ENCODE results near the gene TMEM41B.
"Not testable (repeated sequence)": the region's sequence is repeated elsewhere in the genome, so short reads cannot be mapped to it uniquely, and the experiment has no call there.

TMEM41B gene

DNA sequence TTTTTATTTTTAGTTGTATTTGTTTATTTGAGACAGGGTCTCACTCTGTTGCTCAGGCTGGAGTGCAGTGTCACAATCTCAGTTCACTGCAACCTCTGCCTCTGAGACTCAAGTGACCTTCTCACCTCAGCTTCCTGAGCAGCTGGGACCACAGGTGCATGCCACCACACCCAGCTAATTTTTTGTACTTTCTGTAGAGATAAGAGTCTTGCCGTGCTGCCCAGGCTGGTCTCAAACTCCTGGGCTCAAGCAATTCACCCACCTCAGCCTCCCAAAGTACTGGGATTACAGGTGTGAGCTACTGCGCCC is 53.6 kb downstream of the TMEM41B start:
- not testable (repeated sequence) for DNase-seq (ENCODE audit: low read depth in 2 of 2)

DNA sequence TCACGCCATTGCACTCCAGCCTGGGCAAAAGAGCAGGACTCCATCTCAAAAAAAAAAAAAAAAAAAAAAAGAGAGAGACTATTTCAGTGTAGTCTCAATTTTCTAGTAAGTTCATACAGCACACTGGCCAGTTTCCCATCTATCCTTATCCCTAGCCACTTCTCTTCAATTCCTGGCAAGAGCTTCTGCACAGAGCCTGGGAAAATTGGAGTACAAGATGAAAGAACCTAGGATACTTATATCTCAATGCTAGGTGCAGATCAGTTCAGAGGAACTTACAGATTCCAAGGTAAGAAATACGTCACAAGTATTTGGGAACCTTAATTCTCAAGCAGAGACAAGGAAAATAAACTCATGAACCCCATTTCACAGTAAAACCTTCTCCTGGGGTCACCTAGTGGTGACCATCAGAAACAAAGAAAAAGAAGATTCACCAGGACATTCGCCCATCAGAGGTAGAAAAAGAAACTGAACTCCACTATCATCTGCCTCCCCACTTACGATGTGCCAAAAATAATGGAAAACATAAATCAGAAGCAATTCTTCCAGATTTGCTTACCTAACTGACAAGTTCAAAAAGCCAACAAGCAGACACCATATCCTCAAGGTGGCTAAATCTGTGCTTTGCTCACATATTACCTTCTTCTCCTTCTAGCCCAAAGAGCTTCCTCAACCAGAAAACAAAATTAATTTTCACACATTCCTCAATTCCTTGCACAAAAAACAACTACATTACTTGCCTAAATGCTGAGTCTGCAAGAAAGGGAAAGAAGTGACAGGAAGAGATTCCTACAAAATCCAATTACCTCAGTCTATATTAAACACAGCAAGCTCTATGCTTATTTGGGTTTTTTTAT is 54.2 kb downstream of the TMEM41B start:
- no peak for DNase-seq (ENCODE audit: low read depth in 2 of 2)

DNA sequence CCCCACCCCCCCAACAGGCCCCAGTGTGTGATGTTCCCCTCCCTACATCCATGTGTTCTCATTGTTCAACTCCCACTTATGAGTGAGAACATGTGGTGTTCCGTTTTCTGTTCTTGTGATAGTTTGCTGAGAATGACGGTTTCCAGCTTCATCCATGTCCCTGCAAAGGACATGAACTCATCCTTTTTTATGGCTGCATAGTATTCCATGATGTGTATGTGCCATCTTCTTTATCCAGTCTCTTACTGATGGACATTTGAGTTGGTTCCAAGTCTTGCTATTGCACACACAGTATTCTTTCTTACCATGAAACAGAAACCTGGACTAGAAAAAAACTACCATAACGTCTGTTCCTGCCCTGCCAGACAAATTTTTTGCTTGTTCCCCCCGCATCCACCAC is 56.1 kb downstream of the TMEM41B start:
- not testable (repeated sequence) for DNase-seq (ENCODE audit: low read depth in 2 of 2)

DNA sequence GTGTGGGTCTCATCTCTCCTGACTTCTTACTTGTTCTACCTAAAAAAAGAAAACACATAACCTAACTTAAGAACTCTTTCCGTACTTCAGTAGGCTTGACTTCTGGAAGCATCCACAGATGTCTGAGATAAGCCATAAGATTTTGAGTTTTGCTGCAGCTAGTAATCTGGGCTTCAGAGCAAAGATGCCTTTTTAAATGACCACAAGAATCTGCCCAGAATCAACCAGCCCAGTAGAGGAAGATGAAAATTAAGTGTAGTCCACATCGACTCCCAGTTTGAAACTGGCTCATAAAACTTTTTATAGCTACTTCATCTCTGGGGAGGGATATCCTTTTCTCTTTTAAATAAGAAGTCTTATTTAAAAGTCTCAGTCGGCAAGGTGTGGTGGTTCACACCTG is 60.0 kb downstream of the TMEM41B start:
- DNase-seq (ENCODE audit: low read depth in 2 of 2): no peak

DNA sequence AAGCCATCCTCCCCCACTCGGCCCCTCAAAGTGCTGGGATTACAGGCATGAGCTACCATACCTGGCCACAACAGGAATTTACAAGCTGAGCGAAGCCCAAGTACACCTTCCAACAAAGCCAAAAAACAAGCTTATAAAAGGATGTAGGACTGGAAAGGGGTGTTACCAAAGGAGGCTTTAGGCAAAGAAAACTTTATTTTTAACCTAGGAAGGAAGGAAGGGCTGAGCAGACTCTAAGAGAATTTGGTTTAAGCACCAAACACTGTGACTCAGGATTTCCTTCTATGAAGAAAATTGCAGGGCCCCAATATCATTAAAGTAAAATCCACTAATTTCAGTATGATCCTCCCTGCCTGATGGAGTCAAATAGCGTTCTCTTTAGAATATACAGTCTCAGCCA is 61.3 kb downstream of the TMEM41B start:
- no peak for DNase-seq (ENCODE audit: low read depth in 2 of 2)

DNA sequence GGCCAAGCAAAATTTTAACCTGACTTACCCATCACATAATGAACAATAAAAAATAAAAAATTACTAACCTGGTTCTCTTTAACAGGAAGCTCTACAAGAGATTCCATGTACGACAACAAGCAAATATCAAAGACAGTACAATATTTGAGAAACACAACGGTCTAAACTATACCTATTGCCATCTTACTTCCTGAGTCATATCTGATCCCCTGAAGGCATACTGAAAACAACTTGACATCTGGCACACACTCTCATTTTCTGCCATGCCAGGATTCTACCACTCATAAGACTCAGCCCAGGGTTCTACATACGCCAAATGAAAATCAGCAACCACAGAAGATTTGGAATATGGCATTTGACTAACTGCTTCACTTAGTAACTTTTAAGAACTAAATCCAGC is 63.1 kb downstream of the TMEM41B start:
- no peak for DNase-seq (ENCODE audit: low read depth in 2 of 2)

DNA sequence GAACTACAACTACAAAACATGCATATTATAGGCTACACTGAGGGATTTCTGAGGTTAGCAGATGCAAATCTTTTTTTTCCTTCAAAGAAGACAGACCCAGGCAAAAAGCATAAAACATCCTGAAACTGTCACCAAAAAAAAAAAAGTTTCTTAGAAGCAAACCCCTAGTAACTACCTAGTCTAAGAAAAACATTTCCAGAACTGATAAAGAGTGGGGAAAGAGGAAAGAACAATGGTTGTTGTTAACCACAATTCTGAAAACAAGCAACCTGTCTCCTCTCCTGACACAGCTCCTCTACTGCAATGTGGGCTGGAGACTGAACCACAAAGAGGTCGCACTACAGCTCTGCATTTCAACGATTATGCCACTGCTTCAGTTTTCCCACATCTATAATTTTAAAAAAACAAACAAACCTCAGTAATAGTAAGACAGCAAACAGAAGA is 64.2 kb downstream of the TMEM41B start:
- peak in 1 of 2 donors; percentile 18 for DNase-seq (ENCODE audit: low read depth in 2 of 2)

DNA sequence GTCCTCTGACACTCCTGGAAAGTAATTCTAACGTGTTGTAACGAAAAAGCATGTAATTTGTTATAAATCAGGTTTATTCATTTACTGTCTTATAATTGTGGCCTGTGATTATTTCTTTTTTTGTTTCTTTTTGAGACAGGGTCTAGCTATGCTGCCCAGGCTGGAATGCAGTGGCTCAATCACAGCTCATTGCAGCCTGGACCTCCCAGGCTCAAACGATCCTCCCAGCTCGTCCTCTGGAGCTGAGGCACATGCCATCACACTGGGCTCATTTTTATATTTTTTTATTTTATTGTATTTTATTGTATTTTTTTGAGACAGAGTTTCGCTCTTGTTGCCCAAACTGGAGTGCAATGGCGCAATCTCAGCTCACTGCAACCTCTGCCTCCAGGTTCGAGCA is 65.1 kb downstream of the TMEM41B start:
- no peak for DNase-seq (ENCODE audit: low read depth in 2 of 2)

DNA sequence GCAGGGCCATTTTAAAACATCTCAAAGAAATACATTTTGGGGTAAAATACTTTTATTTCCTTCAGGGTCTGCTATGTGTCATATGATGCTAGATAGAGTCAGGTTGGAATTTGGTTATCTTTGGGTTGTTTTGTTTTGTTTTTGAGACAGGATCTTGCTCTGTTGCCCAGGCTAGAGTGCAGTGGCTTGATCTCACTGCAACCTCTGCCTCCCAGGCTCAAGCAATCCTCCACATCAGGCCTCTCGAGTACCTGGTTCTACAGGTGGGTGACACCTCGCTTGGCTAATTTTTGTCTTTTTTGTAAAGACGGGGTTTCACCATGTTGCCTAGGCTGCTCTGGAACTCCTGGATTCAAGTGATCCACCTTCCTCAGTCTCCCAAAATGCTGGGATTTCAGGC is 66.5 kb downstream of the TMEM41B start:
- no peak for DNase-seq (ENCODE audit: low read depth in 2 of 2)

DNA sequence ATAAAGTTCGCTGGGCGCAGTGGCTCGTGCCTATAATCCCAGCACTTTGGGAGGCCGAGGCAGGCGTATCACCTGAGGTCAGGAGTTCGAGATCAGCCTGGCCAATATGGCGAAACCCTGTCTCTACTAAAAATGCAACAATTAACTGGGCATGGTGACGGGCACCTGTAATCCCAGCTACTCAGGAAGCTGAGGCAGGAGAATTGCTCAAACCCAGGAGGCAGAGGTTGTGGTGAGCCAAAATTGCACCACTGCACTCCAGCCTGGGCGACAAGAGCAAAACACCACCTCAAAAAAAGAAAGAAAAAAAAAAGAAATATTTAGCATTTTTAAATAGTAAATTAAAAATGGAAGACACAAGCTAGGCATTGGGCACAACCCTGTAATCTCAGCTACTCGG is 78.2 kb downstream of the TMEM41B start:
- DNase-seq (ENCODE audit: low read depth in 2 of 2): not testable (repeated sequence)

DNA sequence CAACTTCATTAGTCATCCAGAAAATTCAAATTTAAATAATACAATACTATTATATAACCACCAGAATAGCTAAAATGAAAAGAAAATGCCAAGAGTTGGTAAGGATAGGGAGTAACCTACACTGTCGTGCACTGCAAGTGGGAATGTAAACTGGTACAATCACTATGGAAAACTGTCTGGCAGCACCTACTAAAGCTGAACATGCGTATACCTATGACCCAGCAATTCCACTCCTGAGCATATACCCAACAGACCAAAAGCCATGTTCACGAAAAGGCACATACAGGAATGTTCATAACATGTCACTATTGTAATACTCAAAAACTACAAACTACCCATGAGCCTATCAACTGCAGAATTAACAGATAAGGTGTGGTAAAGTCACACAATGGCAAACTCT is 81.9 kb downstream of the TMEM41B start:
- DNase-seq (ENCODE audit: low read depth in 2 of 2): no peak

DNA sequence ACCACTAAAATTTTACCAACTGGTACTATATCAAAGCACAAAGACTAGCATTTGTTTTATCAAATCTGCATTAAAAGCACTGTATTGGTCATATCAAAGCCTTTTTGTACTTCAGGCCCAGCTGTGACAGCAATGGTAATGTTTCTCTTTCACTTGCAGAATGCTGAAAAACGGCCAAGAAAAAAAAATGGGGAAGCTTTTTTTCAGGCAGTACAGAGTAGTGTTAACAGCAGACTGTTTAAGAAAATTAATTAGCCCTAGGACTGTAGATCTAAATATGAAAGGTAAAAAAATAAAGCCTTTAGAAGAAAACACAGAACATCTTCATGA is 82.6 kb downstream of the TMEM41B start:
- no peak for DNase-seq (ENCODE audit: low read depth in 2 of 2)

Measured in stimulated activated CD8-positive, alpha-beta memory T cell treated with anti-CD3 and anti-CD28 coated beads, Interleukin-2, amount 100 ng/mL, for 48 hours (primary cell).